Breast epithelium (tissue), 3 donors: Measurements from ENCODE around the gene CAPZA2.

Experiments used
- CTCF ChIP-seq, 3 donors: fragments of 450-650 bp; IDR thresholded peaks; one replicate each; pipeline ENCODE4 v1.5.1; 2016 to 2017; ENCODE audit warnings: antibody characterized with exemption in 3 of 3, mild to moderate bottlenecking in 3 of 3, moderate library complexity in 3 of 3
- POLR2A ChIP-seq: fragments of 450-650 bp; IDR thresholded peaks from one replicate; pipeline ENCODE4 v1.6.1; 2016; ENCODE audit warnings: antibody characterized with exemption, mild to moderate bottlenecking, moderate library complexity
- POLR2AphosphoS5 ChIP-seq, 3 donors: sonication (generic); formaldehyde crosslinking; IDR thresholded peaks; one replicate each; pipeline ENCODE4 v1.6.1; 2017; ENCODE audit warnings: antibody characterized with exemption in 3 of 3

GRCh38 chr7:116957874-116958273 lies 95.5 kb downstream of the CAPZA2 start:
- TF ChIP-seq POLR2A (no peak), CTCF (IDR thresholded peaks at IDR 0.05) (no peak), POLR2AphosphoS5 (IDR thresholded peaks at IDR 0.05) (no peak)
